Activated T-cell treated with anti-CD3 and anti-CD28 coated beads, Interleukin-2, amount 50 U/mL, for 72 hours (primary cell): ENCODE results near the gene SLC8A2. TPM values are rescaled to one million over a fixed set of nuclear protein-coding genes. Genes with fewer than 3 reads are reported as not detected.

Experiments
- total RNA-seq, 2 donors: library from RNA; stranded (reverse); gene quantifications; one replicate each; pipeline ENCODE4 v1.2.3, GENCODE V29; 2022

The SLC8A2 gene
- total RNA-seq, 2 donors from 2014 or later, result 0.17 to 0.97 TPM

Other genes with a start within 250 kb of the SLC8A2 start
- 10 to 100 TPM; 41.4 to 59.2 TPM for gene BBC3, start 240.7 kb downstream of the SLC8A2 start, total RNA-seq
- gene CCDC9, start 215.4 kb downstream of the SLC8A2 start, total RNA-seq, result 10 to 100 TPM; 51.6 to 51.7 TPM
- gene INAFM1, start 197.0 kb downstream of the SLC8A2 start, total RNA-seq, result 10 to 100 TPM; 19.7 to 21.4 TPM
- 1 to 10 TPM; 1.8 to 3.0 TPM for gene C5AR1, start 162.0 kb downstream of the SLC8A2 start, total RNA-seq
- gene C5AR2, start 139.7 kb downstream of the SLC8A2 start, total RNA-seq, result not detected
- gene DHX34, start 122.6 kb downstream of the SLC8A2 start, total RNA-seq, result 10 to 100 TPM in 1 of 2 donors, 1 to 10 TPM in 1; 9.4 to 11.8 TPM
- gene MEIS3, start 52.4 kb downstream of the SLC8A2 start, total RNA-seq, result under 1 TPM; 0.23 to 0.26 TPM
- gene KPTN, start 12.3 kb upstream of the SLC8A2 start, total RNA-seq, result 10 to 100 TPM in 1 of 2 donors, 1 to 10 TPM in 1; 7.2 to 10.5 TPM
- 10 to 100 TPM; 64.4 to 71.5 TPM for gene NAPA, start 43.2 kb upstream of the SLC8A2 start, total RNA-seq
- under 1 TPM; 0.69 to 0.96 TPM for gene ZNF541, start 101.3 kb upstream of the SLC8A2 start, total RNA-seq
- 10 to 100 TPM; 17.0 to 17.9 TPM for gene BICRA, start 137.2 kb upstream of the SLC8A2 start, total RNA-seq
- 1 to 10 TPM; 1.6 to 2.9 TPM for gene EHD2, start 241.5 kb upstream of the SLC8A2 start, total RNA-seq